Uterus (tissue), 2 donors: ENCODE data around the gene BPIFA2.

ENCODE experiments used
- CTCF ChIP-seq, 4 experiments: fragments of 200-600 bp in 2 of 4; fragments of 450-650 bp in 2 of 4; sonication (generic) in 2 of 4; IDR thresholded peaks; one replicate each; pipeline ENCODE4 v1.5.1; 2016 to 2019; ENCODE audit warnings: antibody characterized with exemption in 4 of 4, mild to moderate bottlenecking in 2 of 4, moderate library complexity in 1 of 4
- POLR2A ChIP-seq, 2 donors: fragments of 450-650 bp; IDR thresholded peaks; one replicate each; pipeline ENCODE4 v1.6.1; 2016; ENCODE audit warnings: antibody characterized with exemption in 2 of 2, mild to moderate bottlenecking in 1 of 2, moderate library complexity in 1 of 2

- TF ChIP-seq CTCF (IDR thresholded peaks at IDR 0.05) (no peak), POLR2A (IDR thresholded peaks at IDR 0.05) (no peak)
These were observed 34.5 kb downstream of the BPIFA2 start for GRCh38 chr20:33202451-33202850.
